Measurements from ENCODE around the gene VSX2.

- TF ChIP-seq ZNF274 (IDR thresholded peaks at IDR 0.05; ENCODE audit: low read depth, low read length) (no peak), YY1 (IDR thresholded peaks at IDR 0.05; ENCODE audit: insufficient read depth, insufficient read length) (no peak)
These were observed 22.6 kb upstream of the VSX2 start for GRCh38 chr14:74216671-74217070.
